ENCODE results near the gene TEKT5.

GRCh38 chr16:10579575-10579964 lies 115.2 kb downstream of the TEKT5 start:
- TF ChIP-seq YY1 (IDR thresholded peaks at IDR 0.05; ENCODE audit: low read depth) (no peak), FOXM1 (IDR thresholded peaks at IDR 0.05; ENCODE audit: borderline replicate concordance, low read depth) (no peak), NFIC (IDR thresholded peaks at IDR 0.05) (no peak)

All from Ishikawa (cell line).